GM23248 (cell line): ENCODE data around the gene FEZF2.

Experiments
- EZH2 ChIP-seq: fragments of 200-600 bp; sonication (generic); IDR thresholded peaks from 2 replicates; pipeline ENCODE4 v1.6.1; 2018; ENCODE audit warnings: antibody characterized with exemption, mild to moderate bottlenecking; ENCODE audit not compliant: insufficient read depth, poor library complexity, severe bottlenecking
- EZH2phosphoT487 ChIP-seq: fragments of 200-600 bp; sonication (generic); IDR thresholded peaks from 2 replicates; pipeline ENCODE4 v1.6.1; 2018; ENCODE audit warnings: antibody characterized with exemption, moderate library complexity, mild to moderate bottlenecking, low read depth; ENCODE audit not compliant: insufficient read depth

DNA sequence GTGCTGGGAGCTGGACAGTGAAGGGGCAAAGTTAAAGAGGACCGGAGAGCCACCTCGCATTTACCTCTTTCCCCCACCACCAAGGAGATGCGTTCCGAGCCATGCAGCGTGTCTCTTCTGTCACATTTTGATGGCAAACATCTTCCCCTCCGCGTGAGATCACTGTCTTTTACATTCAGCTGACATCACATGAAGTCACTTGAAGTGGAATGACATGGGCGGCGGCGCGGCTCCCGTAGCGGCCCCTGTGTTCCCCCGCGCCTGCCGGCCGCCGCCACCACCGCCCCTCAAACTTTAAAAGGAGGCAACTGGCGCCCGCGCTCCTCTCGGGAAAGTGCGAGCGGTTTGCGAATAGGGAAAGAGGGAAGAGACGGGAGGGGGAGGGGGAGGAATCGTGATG is at the start of gene FEZF2:
- TF ChIP-seq EZH2 (no peak), EZH2phosphoT487 (no peak)
